Psoas muscle (tissue), 8 donors: ENCODE data around the gene RYR2. TPM values are rescaled to one million over a fixed set of nuclear protein-coding genes. Genes with fewer than 3 reads are reported as not detected.

Experiments used
- ATAC-seq, 4 donors: fragments of 200-7000 bp; cut with Tn5 transposase; one replicate each; pipeline ENCODE4 v1.9.1; 2020; ENCODE audit warnings: moderate library complexity in 3 of 4, mild to moderate bottlenecking in 2 of 4
- DNase-seq, 2 donors: peaks; one replicate each; pipeline ENCODE4 v3.0.0-alpha.2; 2020
- H3K27ac ChIP-seq: fragments of 200-600 bp; one replicate; pipeline ENCODE4 v1.8.0; 2022
- H3K27me3 ChIP-seq, 3 donors: fragments of 200-600 bp in 1 of 3; one replicate each; pipeline versions ENCODE4 v1.6.1 to v1.8.0; 2013 to 2022; ENCODE audit warnings: low read length in 2 of 3, mild to moderate bottlenecking in 2 of 3, moderate library complexity in 1 of 3; ENCODE audit not compliant: insufficient read depth in 3 of 3
- H3K36me3 ChIP-seq, 2 donors: fragments of 200-600 bp in 1 of 2; one replicate each; pipeline versions ENCODE4 v1.6.1 to v1.8.0; 2013 to 2022; ENCODE audit warnings: low read depth in 1 of 2, mild to moderate bottlenecking in 1 of 2, moderate library complexity in 1 of 2; ENCODE audit not compliant: insufficient read depth in 1 of 2
- H3K4me1 ChIP-seq: fragments of 200-600 bp; one replicate; pipeline ENCODE4 v1.8.0; 2022
- H3K4me3 ChIP-seq: fragments of 200-600 bp; one replicate; pipeline ENCODE4 v1.8.0; 2022; ENCODE audit warnings: mild to moderate bottlenecking
- H3K9me3 ChIP-seq: fragments of 200-600 bp; one replicate; pipeline ENCODE4 v1.8.0; 2022
- WGBS, 3 donors: extraction: QIAGEN DNeasy Blood & Tissue Kit; methylation state at CpG; one replicate each; pipeline versions ENCODE4 v1.1.6 to v1.1.7; 2013; 5-methylcytosine and 5-hydroxymethylcytosine counted together
- intact Hi-C, 2 donors: fragments of 100-400 bp; cut with DNase I; formaldehyde crosslinking; loops; one replicate each; pipeline versions ENCODE4 v1.11.0 to v1.14.2; 2022
- polyA plus RNA-seq, 3 donors: library from polyadenylated mRNA; stranded (reverse); fragments of 200-250 nt; gene quantifications; one replicate each; pipeline ENCODE4 v1.2.3, GENCODE V29; 2013
- total RNA-seq, 4 donors: library from RNA; stranded (reverse); fragmentation: NEBNext Ultra II Directional in 2 of 4; extraction: Animal tissue kit (Norgen Biotek cat#: 25700) in 2 of 4; gene quantifications; one replicate each; pipeline versions ENCODE4 v1.2.1 to v1.2.4, GENCODE V29; 2021 to 2023
- TF ChIP-seq, protein P1 (sequence below): fragments of 200-600 bp; IDR thresholded peaks from one replicate; pipeline ENCODE4 v1.8.0; 2022; ENCODE audit warnings: antibody characterized with exemption
- donor health status: healthy with polysubstance abuse.
- donor health status: DM: no; HTN: no; CAD: no; lungs with moderate emphysema.
- donor health status: Bipolar disorder and iron deficiency.
- donor health status: healthy.
- donor health status: DM: yes; HTN: yes; CAD: no.
- donor health status: DM: no; HTN: no; CAD: no.
- donor health status: DM: no; HTN: no; CAD: no.
- donor health status: DM: yes; HTN: yes; CAD: no.

The RYR2 gene
- total and polyA plus RNA-seq, 7 donors, result 0.06 to 0.48 (median 0.25) TPM

DNA sequence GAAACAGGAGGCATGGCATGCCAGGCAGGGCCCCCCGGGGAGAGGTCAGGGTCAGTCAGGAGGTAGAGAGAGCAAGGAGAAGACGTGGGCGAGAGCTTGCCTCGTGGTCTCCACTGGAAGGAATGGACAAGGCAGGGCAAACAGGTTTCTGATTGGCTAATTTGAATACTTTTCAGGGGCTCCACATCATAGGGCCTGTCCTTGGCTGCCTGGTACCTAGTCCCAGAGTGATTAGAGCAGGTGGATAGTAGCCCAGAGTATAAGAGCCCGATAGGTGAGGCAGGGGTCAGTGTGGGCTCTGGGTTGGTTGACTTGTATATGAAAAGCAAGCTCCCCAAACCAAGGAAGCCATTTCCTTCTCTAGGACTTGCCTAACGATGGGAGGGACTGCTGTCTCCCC lies 670.1 kb downstream of the RYR2 start:
- Histone ChIP-seq H3K27ac (no peak overlapping the region), H3K4me1 (no peaks in the 10 kb centered on the region), H3K36me3 (no peaks in the 10 kb centered on the region), H3K27me3 (no peaks in the 10 kb centered on the region), H3K4me3 (no peak overlapping the region), H3K9me3 (no peaks in the 10 kb centered on the region)
- intact Hi-C loops, result no loop called here
- WGBS, 3 donors, result 54 to 72% (median 71%) methylated on average over 6 of the region's 6 CpGs
- TF ChIP-seq, protein P1, sequence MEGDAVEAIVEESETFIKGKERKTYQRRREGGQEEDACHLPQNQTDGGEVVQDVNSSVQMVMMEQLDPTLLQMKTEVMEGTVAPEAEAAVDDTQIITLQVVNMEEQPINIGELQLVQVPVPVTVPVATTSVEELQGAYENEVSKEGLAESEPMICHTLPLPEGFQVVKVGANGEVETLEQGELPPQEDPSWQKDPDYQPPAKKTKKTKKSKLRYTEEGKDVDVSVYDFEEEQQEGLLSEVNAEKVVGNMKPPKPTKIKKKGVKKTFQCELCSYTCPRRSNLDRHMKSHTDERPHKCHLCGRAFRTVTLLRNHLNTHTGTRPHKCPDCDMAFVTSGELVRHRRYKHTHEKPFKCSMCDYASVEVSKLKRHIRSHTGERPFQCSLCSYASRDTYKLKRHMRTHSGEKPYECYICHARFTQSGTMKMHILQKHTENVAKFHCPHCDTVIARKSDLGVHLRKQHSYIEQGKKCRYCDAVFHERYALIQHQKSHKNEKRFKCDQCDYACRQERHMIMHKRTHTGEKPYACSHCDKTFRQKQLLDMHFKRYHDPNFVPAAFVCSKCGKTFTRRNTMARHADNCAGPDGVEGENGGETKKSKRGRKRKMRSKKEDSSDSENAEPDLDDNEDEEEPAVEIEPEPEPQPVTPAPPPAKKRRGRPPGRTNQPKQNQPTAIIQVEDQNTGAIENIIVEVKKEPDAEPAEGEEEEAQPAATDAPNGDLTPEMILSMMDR, result no peak
- no peak for DNase-seq
- no peak for ATAC-seq

DNA sequence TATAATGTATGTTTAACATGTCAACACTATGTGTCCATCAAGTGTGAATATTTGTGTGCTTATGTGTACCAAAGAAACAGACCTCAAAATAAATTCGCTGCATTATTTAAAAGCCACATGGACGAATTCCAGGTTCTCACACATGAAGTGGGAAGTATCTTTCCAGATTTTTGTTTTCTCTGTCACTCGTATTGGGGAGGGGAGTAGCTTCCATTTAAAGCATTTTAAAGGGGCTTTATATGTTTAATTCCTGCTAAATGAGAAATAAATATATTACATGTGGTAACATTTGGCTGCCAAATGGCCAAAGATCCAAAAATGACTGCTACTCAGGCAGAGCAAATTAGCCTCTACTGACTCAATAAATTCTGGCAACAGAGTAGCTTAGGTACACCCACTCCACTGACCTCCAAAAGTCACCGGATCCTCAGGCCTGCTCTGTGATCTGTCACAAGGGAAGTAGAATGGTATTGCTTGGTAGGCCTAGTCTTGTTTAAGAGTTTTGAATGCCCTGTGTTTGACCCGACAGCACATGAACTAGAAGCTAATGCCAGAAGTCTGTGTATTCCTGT lies 670.7 kb downstream of the RYR2 start:
- H3K27ac ChIP-seq, result no peak overlapping the region
- TF ChIP-seq, protein P1, result no peak
- ATAC-seq, result no peak

GRCh38 chr1:237713916-237714315 lies 671.9 kb downstream of the RYR2 start:
- Histone ChIP-seq H3K4me3 (no peak overlapping the region), H3K27ac (no peak overlapping the region), H3K27me3 (no peaks in the 10 kb centered on the region), H3K36me3 (no peaks in the 10 kb centered on the region), H3K9me3 (no peaks in the 10 kb centered on the region), H3K4me1 (no peaks in the 10 kb centered on the region)
- DNase-seq, result no peak
- ATAC-seq, result no peak
- 25 to 46% (median 37%) methylated on average over 1 of the region's 1 CpG for WGBS, 3 donors
- intact Hi-C loops, result no loop called here
- TF ChIP-seq, protein P1, result no peak

More for the DNA sequence above, 670.7 kb downstream of the RYR2 start:
- 65 to 72% (median 70%) methylated on average over 5 of the region's 5 CpGs for WGBS, 3 donors
- Histone ChIP-seq H3K4me1 (no peaks in the 10 kb centered on the region), H3K4me3 (no peak overlapping the region), H3K27me3 (no peaks in the 10 kb centered on the region), H3K36me3 (no peaks in the 10 kb centered on the region), H3K9me3 (no peaks in the 10 kb centered on the region)
- DNase-seq, result no peak
- intact Hi-C loops, result no loop called here

DNA sequence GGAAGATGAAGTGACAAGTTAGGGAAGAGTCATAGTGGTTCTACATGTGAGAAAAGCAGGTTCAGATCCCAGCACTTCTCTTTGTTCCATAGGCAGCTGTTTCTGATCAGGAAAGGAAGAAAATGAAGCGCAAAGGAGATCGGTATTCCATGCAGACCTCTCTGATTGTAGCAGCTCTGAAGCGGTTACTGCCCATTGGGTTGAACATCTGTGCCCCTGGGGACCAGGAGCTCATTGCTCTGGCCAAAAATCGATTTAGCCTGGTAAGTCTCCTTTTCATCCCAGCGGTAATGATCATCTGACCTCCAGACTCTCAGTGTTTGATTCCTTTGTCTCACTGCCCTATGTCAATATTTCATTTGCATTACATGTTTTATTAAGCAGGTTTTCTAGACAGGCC lies 675.1 kb downstream of the RYR2 start:
- no peaks in the 10 kb centered on the region for H3K27me3 ChIP-seq
- H3K9me3 ChIP-seq, result peaks cover 4% of the 10 kb centered on the region
- intact Hi-C loops, result no loop called here
- no peaks in the 10 kb centered on the region for H3K4me1 ChIP-seq
- TF ChIP-seq, protein P1, result no peak
- no peak for DNase-seq
- 57 to 63% (median 60%) methylated on average over 5 of the region's 5 CpGs for WGBS, 3 donors
- no peak for ATAC-seq
- no peak overlapping the region for H3K27ac ChIP-seq
- H3K4me3 ChIP-seq, result no peak overlapping the region
- no peaks in the 10 kb centered on the region for H3K36me3 ChIP-seq

DNA sequence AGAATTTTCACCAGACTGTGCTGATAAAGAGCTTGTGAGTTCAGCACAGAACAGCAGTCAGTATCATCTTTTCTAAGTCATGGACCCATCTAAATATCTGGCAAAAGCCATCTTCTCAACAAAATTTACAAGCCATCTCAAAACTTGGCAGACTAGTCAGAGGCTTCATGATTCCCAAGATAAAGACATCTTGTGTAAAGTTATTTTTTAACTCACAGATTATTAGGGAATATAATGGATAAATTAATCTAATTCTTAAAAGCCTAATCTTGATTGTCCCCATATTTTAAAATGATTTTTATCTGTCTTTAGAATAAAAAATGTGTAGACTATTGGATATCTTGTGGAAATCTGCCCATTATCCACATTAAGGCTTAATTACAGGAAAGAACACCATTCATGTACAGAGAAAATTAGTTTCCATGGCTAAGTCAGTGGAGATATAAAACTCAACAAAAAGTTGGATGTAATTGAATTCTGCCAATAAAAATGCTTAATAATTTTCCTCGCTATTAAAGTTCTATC lies 688.9 kb downstream of the RYR2 start:
- 91 to 96% (median 94%) methylated on average over 1 of the region's 1 CpG for WGBS, 3 donors
- no peaks in the 10 kb centered on the region for H3K4me1 ChIP-seq
- no peaks in the 10 kb centered on the region for H3K36me3 ChIP-seq

More for the DNA sequence above, 688.9 kb downstream of the RYR2 start:
- no peaks in the 10 kb centered on the region for H3K27me3 ChIP-seq
- ATAC-seq, result no peak
- TF ChIP-seq, protein P1, result no peak
- H3K9me3 ChIP-seq, result no peaks in the 10 kb centered on the region
- no peak overlapping the region for H3K27ac ChIP-seq
- intact Hi-C loops, result no loop called here
- DNase-seq, result no peak
- no peak overlapping the region for H3K4me3 ChIP-seq
